IPS-11a (cell line): ENCODE measurements around the gene NFATC2.
"Not testable (repeated sequence)": the region's sequence is repeated elsewhere in the genome, so short reads cannot be mapped to it uniquely, and the experiment has no call there.

ENCODE experiments used
- H3K4me3 ChIP-seq: one replicate; pipeline ENCODE4 v1.5.1; 2013; ENCODE audit warnings: low read depth, low read length, control low read depth

NFATC2 gene

GRCh38 chr20:51568533-51568932 lies 26.0 kb upstream of the NFATC2 start:
- not testable (repeated sequence) for H3K4me3 ChIP-seq

- H3K4me3 ChIP-seq, result no peak overlapping the region
Observed at GRCh38 chr20:51567622-51568021, 25.1 kb upstream of the NFATC2 start.

DNA sequence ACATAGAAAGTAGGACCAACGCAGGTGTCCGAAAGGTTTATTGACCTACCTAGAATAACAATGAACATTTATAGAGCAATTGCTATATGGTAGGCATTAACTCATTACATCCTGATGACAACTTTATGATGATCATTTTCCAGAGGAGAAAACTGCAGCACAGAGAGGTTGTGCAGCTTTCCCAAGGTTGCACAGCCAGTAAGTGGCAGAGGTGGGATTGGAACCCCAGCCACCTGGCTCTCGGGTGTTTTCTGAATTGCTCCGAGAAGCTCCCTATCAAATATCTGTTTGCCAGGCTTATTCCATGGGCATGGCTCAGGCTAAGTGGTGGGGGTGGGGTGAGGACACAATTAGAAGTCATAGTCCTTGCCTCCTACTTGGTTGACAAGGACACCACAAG lies 24.1 kb upstream of the NFATC2 start:
- no peak overlapping the region for H3K4me3 ChIP-seq

DNA sequence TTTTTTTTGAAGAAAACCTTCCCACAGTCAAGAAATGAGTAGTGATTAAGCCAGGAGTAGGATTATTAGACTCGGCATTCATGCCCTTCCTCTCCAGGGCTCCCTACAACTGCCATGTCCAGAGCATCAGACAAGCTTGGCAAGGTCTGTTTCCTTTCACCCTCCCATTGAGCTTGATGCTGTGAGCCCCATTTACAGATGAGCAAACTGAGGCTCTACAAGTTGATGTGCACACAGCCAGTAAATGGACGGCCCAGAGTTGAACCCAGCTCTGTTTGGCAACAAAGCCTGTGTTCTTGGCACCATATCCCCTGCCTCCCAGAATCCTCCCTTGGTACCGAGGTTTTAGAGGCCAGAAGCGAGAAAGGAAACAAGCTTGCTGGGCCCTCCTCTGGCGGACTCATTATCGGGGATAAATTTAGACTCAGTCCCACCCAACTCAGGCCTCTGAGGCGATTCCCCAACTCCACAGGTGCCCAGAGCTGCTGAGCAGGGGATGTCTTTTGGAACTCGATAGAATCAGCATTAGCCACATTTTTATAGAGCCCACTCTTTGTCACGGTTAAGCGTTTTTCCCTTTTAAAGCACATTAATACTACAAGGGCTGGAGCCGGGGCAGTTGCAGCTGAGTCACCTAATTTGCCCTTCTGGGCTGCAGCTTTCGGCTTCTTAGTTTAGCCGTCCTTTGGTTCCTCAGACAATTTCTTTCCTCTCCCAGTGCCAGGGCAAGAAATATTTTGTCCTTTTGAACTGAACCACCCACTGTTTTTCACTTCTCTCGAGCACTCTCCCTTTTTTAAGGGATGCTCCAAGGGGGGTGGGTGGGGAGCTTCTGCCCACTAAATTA lies 23.0 kb upstream of the NFATC2 start:
- H3K4me3 ChIP-seq, result no peak overlapping the region

GRCh38 chr20:51563486-51564332 lies 21.2 kb upstream of the NFATC2 start:
- H3K4me3 ChIP-seq, result no peak overlapping the region

GRCh38 chr20:51563174-51563485 lies 20.6 kb upstream of the NFATC2 start:
- no peak overlapping the region for H3K4me3 ChIP-seq

DNA sequence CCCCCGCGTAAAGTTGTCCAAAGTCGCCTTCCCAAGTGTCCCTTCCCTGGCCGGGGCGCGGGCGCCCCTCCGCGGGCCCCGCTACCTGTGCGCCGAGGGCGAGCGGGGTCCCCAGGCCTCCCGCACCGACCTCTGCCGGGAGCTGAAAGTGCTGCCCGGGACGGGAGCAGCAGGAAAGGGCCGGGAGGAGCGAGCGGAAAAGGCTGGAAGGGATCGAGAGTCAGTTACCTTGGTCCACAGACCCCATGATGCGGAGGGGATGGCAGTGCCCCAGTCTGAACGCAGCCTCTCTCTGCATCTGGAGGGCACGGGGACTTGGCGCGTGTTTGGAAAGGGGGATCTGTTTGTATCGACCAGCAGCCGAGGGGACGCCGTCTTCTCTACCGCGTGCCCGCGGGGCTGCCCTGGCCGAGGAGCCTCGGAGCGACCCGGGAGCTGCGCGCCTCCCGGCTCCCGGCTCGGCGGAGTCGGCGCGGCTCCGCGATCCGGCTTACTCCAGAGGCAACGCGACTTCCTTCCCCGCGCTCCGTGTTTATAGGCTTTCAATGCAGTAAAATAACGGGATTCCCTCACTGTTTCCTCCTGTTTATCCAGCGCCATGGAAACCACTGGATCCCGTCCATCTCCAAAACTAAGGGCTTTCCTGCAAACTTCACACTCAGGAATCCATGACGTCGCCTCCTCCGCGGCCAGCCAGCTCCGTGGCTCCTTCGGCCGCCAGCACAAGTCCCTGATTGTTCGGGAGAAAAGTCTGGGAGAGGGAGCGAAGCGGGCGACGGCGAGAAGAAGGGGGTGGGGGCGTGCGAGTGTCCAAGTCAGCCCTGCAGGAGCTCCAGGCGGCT lies 20.0 kb upstream of the NFATC2 start:
- peak overlapping the region; percentile 52 for H3K4me3 ChIP-seq

- H3K4me3 ChIP-seq, result peak overlapping the region; percentile 52
Observed at GRCh38 chr20:51562027-51562331, 19.5 kb upstream of the NFATC2 start.

DNA sequence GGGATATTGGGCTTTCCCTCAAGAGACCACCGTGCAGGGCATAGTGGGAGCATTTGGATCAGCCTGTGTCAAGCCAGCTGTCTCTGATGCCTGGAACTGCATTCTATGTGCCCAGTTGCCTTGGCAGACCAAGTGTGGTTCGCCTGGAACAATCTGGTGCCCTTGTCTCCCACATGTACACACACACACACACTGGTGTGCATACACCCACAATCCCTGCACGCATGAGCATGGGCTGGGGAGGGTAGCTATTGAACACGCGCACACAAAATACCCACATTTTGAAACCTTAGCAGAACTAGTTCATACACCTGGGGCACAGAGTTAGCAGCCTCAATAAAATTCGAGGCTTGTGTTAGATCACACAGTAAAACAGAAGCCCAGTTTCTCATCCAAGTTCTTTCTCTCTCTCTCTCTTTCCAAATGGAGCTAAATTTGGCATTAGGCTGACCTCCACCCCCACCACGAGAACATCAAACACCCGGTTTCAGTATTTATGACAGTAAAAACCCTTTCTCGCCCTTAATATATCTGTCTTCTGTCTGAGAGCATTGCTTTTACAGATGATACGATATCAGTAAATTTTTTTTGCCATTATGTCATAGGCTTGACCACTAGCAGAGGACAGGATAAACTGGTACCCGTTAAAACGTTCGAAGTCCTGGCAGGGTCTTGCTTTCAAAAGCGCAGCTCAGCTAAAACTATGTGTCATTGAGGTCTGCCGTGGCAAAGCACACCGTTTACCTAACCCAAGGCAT lies 18.2 kb upstream of the NFATC2 start:
- H3K4me3 ChIP-seq, result no peak overlapping the region

- no peak overlapping the region for H3K4me3 ChIP-seq
Observed at GRCh38 chr20:51560042-51560441, 17.5 kb upstream of the NFATC2 start.

DNA sequence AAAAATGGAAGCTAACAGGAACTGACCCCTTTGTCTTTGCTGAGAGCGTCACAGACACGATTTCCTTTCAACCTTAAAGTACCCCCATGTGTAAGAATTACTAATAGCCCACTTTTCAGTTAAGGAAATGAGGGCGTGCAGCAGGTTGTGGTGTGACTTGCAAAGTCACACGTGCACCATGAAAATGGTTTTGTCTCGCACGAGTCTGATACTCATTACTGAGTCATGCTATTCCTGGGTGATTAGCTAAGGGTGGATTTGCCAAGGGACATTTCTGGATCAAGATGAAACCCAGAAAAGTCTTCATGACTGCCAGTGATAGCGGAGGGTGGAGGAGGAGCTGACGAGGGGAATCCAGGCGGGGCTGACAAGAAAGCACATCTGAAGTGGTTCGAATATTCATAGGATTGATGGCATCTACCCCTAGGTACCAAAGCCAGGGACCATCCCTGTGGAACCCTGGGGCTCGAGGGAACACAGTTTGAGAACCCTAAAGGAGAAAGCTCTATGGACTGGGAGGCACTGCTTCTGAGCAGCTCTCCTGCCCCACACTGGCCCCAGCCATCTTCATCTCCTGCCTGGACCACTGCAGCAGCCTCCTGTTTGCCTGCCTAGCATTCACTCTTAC lies 12.1 kb upstream of the NFATC2 start:
- no peak overlapping the region for H3K4me3 ChIP-seq

DNA sequence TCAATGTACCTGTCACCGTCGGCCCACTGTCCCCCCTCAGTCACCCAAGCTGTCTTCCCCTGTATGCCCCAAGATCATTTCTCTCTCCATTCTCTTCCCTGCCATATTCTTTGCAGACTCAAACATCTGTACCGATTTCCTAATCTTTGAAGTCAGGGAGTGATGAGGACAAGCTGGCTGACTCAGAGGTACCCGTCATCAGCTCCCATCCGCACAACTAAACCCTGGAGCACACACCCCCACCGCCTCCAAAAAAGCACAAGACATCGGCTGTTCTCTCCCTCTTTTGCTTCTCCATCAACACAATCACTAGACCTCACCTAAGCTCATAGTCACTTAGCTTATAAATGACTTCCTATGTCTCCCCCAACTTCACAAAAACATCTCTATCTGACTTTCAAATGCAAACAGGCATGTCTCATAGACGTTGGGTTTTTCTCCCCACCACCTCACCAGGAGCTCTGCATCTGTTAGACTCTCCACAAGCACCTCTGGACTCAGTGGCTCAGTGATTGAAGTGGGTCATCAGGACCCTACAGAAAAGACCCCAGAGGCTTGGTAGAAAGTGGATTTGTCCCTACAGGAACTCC lies 11.5 kb upstream of the NFATC2 start:
- no peak overlapping the region for H3K4me3 ChIP-seq

DNA sequence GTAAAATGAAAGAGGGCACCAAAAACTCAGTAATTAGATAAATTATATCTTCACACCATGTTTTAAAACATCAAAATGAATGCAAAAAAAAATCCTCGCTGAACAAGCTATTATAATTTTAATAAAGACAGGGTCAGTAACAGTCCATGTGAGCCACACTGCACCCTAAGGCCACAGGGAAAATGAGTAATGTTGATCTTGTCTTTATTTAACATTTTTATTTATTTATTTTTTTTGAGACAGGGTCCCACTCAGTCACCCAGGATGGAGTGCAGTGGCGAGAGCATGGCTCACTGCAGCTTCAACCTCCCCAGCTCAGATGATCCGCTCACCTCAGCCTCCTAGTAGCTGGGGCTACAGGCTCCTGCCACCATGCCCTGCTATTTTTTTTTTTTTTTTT lies 8.7 kb upstream of the NFATC2 start:
- H3K4me3 ChIP-seq, result no peak overlapping the region

DNA sequence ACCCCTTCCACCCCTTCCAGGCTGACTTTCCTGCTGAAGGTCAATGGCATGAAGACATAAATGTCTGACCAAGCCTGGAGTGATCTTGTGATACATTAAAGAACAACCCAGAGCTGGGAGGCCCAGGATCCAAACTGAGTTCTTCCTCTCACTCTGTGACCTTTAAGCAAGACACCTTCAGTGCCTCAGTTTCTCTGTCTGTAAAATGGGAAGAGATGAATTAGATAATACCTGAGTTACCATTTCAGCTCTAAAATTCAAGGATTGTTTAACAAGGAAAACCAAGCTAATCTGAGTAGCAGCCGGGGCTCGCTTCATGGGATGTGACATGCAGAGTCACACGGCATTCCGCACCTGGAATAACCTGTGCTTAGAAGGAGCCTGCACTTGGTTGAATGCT lies 7.0 kb upstream of the NFATC2 start:
- no peak overlapping the region for H3K4me3 ChIP-seq

DNA sequence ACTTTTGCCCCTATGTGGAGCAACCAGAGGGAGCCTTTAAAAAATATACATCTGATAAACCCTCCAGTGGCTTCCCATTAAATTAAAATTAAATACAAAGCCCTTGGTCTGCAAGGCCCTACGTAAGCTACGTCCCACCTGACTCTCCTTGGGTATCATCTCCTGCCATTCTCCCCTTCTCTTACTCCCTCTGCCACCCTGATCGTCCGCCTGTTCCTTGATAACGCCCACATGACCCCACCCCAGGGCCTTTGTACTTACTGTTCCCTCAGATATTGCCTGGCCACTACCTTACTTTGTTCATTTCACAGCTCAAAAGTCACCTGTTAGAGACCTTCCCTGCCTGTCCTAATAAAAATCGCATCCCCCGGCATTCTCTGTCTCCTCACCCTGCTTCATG lies 5.4 kb upstream of the NFATC2 start:
- H3K4me3 ChIP-seq, result no peak overlapping the region

- H3K4me3 ChIP-seq, result no peak overlapping the region
Observed at GRCh38 chr20:51545515-51545914, 3.0 kb upstream of the NFATC2 start.

GRCh38 chr20:51543422-51543788 lies 886 bp upstream of the NFATC2 start:
- no peak overlapping the region for H3K4me3 ChIP-seq

- no peak overlapping the region for H3K4me3 ChIP-seq
Observed at GRCh38 chr20:51542033-51542570, 417 bp downstream of the NFATC2 start.

GRCh38 chr20:51541189-51542032 lies 1.1 kb downstream of the NFATC2 start:
- no peak overlapping the region for H3K4me3 ChIP-seq
